HEK293 (cell line): ENCODE results near the gene SPON2.

Source experiments
- CTCF ChIA-PET: fragments of 350-600 bp; formaldehyde crosslinking; extraction: SDS; loops from one replicate; lab custom pipeline; 2021; ENCODE audit warnings: antibody characterized with exemption; lab: Yijun Ruan, JAX
- POLR2A ChIA-PET: fragments of 300-600 bp; formaldehyde crosslinking; extraction: SDS; loops from one replicate; lab custom pipeline; 2020; ENCODE audit warnings: antibody characterized with exemption, inconsistent platforms; lab: Yijun Ruan, JAX
- H3K27ac ChIP-seq: fragments of 200-500 bp; sonication (Bioruptor generic); 2 replicates; pipeline ENCODE4 v1.5.1; 2014; ENCODE audit warnings: low read depth, low read length, control low read depth, inconsistent platforms; ENCODE audit errors: extremely low read depth
- H3K36me3 ChIP-seq, 2 experiments: fragments of 200-500 bp in 1 of 2; sonication (Bioruptor generic) in 1 of 2; 1 replicate in 1 of 2; 2 replicates in 1 of 2; pipeline ENCODE4 v1.5.1; 2014 to 2017; ENCODE audit warnings: inconsistent platforms in 2 of 2, low read length in 2 of 2; ENCODE audit not compliant: control insufficient read depth in 2 of 2, insufficient read depth in 1 of 2
- H3K4me1 ChIP-seq: fragments of 200-500 bp; sonication (Bioruptor generic); 2 replicates; pipeline ENCODE4 v1.5.1; 2014; ENCODE audit warnings: mild to moderate bottlenecking, low read length, inconsistent platforms; ENCODE audit not compliant: control insufficient read depth, insufficient read depth
- H3K4me3 ChIP-seq: 2 replicates; pipeline ENCODE4 v1.5.1; 2011; ENCODE audit warnings: low read depth, mild to moderate bottlenecking, control low read depth, low read length, moderate library complexity
- H3K9me3 ChIP-seq: fragments of 200-500 bp; sonication (Bioruptor generic); 2 replicates; pipeline ENCODE4 v1.5.1; 2014; ENCODE audit warnings: low read depth, low read length, inconsistent platforms; ENCODE audit not compliant: control insufficient read depth, insufficient read depth
- GLI2 ChIP-seq: fragments of 450-650 bp; formaldehyde crosslinking; IDR thresholded peaks from 2 replicates; pipeline ENCODE4; 2017; ENCODE audit warnings: missing biosample characterization, missing genetic modification characterization, low read depth, borderline replicate concordance
- KLF16 ChIP-seq: fragments of 450-650 bp; formaldehyde crosslinking; IDR thresholded peaks from 2 replicates; pipeline ENCODE4 v1.5.1; 2017; ENCODE audit warnings: missing biosample characterization, missing genetic modification characterization
- TCF7L2 ChIP-seq: IDR thresholded peaks from 2 replicates; pipeline ENCODE4 v1.6.1; 2011; ENCODE audit warnings: low read depth, mild to moderate bottlenecking, inconsistent platforms, low read length, moderate library complexity, borderline replicate concordance
- WT1 ChIP-seq: fragments of 450-650 bp; formaldehyde crosslinking; IDR thresholded peaks from 2 replicates; pipeline ENCODE4 v1.5.1; 2016; ENCODE audit warnings: missing biosample characterization, missing genetic modification characterization
- ZFHX2 ChIP-seq: fragments of 450-650 bp; formaldehyde crosslinking; conservative IDR thresholded peaks from 2 replicates; pipeline ENCODE4 v1.5.1; 2016; ENCODE audit warnings: missing biosample characterization, missing genetic modification characterization
- ZNF157 ChIP-seq: fragments of 450-650 bp; formaldehyde crosslinking; IDR thresholded peaks from 2 replicates; pipeline ENCODE4 v1.5.1; 2016; ENCODE audit warnings: missing biosample characterization, missing genetic modification characterization
- ZNF175 ChIP-seq: fragments of 450-650 bp; formaldehyde crosslinking; IDR thresholded peaks from 2 replicates; pipeline ENCODE4 v1.5.1; 2016; ENCODE audit warnings: missing biosample characterization, missing genetic modification characterization
- ZNF354C ChIP-seq: fragments of 450-650 bp; formaldehyde crosslinking; IDR thresholded peaks from 2 replicates; pipeline ENCODE4 v1.5.1; 2016; ENCODE audit warnings: missing biosample characterization, missing genetic modification characterization, low read depth, borderline replicate concordance
- ZNF518A ChIP-seq: fragments of 450-650 bp; formaldehyde crosslinking; conservative IDR thresholded peaks from 2 replicates; pipeline ENCODE4 v1.5.1; 2016; ENCODE audit warnings: low read depth, missing biosample characterization, missing genetic modification characterization
- ZNF549 ChIP-seq: fragments of 450-650 bp; IDR thresholded peaks from 2 replicates; pipeline ENCODE4 v1.5.1; 2018; ENCODE audit warnings: missing biosample characterization, missing genetic modification characterization, mild to moderate bottlenecking, inconsistent platforms, moderate library complexity
- ZNF600 ChIP-seq: fragments of 450-650 bp; formaldehyde crosslinking; IDR thresholded peaks from 2 replicates; pipeline ENCODE4 v1.5.1; 2016; ENCODE audit warnings: missing biosample characterization, missing genetic modification characterization
- ZNF692 ChIP-seq: fragments of 450-650 bp; formaldehyde crosslinking; IDR thresholded peaks from 2 replicates; pipeline ENCODE4 v1.5.1; 2016; ENCODE audit warnings: missing biosample characterization, missing genetic modification characterization
- ZNF704 ChIP-seq: fragments of 450-650 bp; formaldehyde crosslinking; IDR thresholded peaks from 2 replicates; pipeline ENCODE4 v1.5.1; 2016; ENCODE audit warnings: missing biosample characterization, missing genetic modification characterization
- ZNF777 ChIP-seq: fragments of 450-650 bp; formaldehyde crosslinking; IDR thresholded peaks from 2 replicates; pipeline ENCODE4 v1.5.1; 2017; ENCODE audit warnings: missing biosample characterization, missing genetic modification characterization, borderline replicate concordance
- TF ChIP-seq, protein P1 (sequence below): fragments of 450-650 bp; formaldehyde crosslinking; IDR thresholded peaks from 2 replicates; pipeline ENCODE4 v1.5.1; 2016; ENCODE audit warnings: missing biosample characterization, missing genetic modification characterization, borderline replicate concordance

SPON2 gene

GRCh38 chr4:1192091-1192492 lies 19.7 kb upstream of the SPON2 start (continued):
- no peak for TF ChIP-seq ZNF704
- TF ChIP-seq ZNF777 (tag by site-specific recombination) = no peak
- peak; percentile 92 for TF ChIP-seq ZNF692 (tag by site-specific recombination)
- no peak for TF ChIP-seq ZNF175 (tag by site-specific recombination)
- peak; percentile 40; the same call in 1 of the 2 replicates for TF ChIP-seq ZFHX2 (tag by site-specific recombination)
- TF ChIP-seq ZNF600 (tag by site-specific recombination) = 0 out of 2 replicates have a peak, but pooled peaks have one; percentile 16
- no peak for TF ChIP-seq ZNF354C (tag by site-specific recombination)

DNA sequence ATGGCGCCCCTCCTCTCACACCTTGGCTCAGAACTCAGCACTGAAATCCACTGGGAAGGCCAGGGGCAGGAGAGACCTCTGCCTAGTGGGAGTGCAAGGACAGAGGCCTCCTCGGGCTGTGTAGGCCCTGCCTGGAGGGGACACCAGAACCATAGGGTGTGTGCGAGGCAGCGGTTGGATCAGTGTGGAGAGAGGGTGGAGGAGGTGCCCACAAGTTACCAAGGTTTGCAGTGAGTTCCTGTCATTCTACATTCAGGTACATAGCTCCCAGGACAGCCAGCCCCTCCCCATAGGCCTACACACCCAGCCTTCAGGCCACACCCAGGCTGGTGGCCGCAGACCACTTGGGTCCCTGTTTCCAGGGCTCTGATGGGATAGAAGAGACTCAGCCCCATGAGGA lies 19.2 kb upstream of the SPON2 start:
- TF ChIP-seq KLF16 (tag by site-specific recombination) = no peak
- TF ChIP-seq ZNF157 = no peak
- TF ChIP-seq ZNF549 = no peak
- Histone ChIP-seq H3K4me1 (no peaks in the 10 kb centered on the region), H3K36me3 (no peaks in the 10 kb centered on the region), H3K4me3 (no peak overlapping the region), H3K9me3 (no peaks in the 10 kb centered on the region), H3K27ac (no peak overlapping the region)
- ChIA-PET CTCF (no interaction called here), POLR2A (no interaction called here)

DNA sequence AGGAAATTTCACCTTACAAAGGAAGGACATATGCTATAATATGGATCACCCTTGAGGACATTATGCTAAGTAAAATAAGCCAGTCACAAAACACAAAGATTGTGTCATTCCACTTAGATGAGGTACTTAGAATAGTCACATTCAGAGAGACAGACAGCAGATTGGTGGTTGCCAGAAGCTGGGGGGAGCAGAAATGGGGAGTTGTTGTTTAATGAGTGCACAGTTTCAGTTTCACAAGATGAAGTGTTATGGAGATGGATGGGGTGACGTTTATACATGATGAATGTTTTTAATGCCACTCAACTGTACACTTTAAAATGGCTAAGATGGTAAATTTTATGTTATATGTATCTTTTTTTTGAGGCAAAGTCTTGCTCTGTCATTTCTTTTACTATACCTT lies 14.8 kb upstream of the SPON2 start:
- Histone ChIP-seq H3K9me3 (no peaks in the 10 kb centered on the region), H3K27ac (no peak overlapping the region)
- ChIA-PET POLR2A (no interaction called here), CTCF (interaction anchor here (0.7 kb wide), 1 partner anchor 23 kb away, joined by 3 read pairs; no protein-coding TSS in a partner anchor)
- TF ChIP-seq, protein P1, sequence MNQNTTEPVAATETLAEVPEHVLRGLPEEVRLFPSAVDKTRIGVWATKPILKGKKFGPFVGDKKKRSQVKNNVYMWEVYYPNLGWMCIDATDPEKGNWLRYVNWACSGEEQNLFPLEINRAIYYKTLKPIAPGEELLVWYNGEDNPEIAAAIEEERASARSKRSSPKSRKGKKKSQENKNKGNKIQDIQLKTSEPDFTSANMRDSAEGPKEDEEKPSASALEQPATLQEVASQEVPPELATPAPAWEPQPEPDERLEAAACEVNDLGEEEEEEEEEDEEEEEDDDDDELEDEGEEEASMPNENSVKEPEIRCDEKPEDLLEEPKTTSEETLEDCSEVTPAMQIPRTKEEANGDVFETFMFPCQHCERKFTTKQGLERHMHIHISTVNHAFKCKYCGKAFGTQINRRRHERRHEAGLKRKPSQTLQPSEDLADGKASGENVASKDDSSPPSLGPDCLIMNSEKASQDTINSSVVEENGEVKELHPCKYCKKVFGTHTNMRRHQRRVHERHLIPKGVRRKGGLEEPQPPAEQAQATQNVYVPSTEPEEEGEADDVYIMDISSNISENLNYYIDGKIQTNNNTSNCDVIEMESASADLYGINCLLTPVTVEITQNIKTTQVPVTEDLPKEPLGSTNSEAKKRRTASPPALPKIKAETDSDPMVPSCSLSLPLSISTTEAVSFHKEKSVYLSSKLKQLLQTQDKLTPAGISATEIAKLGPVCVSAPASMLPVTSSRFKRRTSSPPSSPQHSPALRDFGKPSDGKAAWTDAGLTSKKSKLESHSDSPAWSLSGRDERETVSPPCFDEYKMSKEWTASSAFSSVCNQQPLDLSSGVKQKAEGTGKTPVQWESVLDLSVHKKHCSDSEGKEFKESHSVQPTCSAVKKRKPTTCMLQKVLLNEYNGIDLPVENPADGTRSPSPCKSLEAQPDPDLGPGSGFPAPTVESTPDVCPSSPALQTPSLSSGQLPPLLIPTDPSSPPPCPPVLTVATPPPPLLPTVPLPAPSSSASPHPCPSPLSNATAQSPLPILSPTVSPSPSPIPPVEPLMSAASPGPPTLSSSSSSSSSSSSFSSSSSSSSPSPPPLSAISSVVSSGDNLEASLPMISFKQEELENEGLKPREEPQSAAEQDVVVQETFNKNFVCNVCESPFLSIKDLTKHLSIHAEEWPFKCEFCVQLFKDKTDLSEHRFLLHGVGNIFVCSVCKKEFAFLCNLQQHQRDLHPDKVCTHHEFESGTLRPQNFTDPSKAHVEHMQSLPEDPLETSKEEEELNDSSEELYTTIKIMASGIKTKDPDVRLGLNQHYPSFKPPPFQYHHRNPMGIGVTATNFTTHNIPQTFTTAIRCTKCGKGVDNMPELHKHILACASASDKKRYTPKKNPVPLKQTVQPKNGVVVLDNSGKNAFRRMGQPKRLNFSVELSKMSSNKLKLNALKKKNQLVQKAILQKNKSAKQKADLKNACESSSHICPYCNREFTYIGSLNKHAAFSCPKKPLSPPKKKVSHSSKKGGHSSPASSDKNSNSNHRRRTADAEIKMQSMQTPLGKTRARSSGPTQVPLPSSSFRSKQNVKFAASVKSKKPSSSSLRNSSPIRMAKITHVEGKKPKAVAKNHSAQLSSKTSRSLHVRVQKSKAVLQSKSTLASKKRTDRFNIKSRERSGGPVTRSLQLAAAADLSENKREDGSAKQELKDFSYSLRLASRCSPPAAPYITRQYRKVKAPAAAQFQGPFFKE (tag by site-specific recombination) = no peak
- no peak for TF ChIP-seq ZNF518A (tag by site-specific recombination)
- peak; percentile 76 for TF ChIP-seq WT1 (tag by site-specific recombination)
- no peak for TF ChIP-seq TCF7L2
- TF ChIP-seq GLI2 = no peak
- TF ChIP-seq, all 188 proteins: peak for 1
- H3K4me3 ChIP-seq = no peak overlapping the region
- H3K4me1 ChIP-seq = no peaks in the 10 kb centered on the region
- no peaks in the 10 kb centered on the region for H3K36me3 ChIP-seq
